ENCODE results near the gene TBC1D16. TPM values are rescaled to one million over a fixed set of nuclear protein-coding genes. Genes with fewer than 3 reads are reported as not detected.

TBC1D16 gene
- total and polyA plus RNA-seq, 2 donors (not counting 1 experiment from before 2014, with no cell fraction given): 0.82 to 2.7 TPM

DNA sequence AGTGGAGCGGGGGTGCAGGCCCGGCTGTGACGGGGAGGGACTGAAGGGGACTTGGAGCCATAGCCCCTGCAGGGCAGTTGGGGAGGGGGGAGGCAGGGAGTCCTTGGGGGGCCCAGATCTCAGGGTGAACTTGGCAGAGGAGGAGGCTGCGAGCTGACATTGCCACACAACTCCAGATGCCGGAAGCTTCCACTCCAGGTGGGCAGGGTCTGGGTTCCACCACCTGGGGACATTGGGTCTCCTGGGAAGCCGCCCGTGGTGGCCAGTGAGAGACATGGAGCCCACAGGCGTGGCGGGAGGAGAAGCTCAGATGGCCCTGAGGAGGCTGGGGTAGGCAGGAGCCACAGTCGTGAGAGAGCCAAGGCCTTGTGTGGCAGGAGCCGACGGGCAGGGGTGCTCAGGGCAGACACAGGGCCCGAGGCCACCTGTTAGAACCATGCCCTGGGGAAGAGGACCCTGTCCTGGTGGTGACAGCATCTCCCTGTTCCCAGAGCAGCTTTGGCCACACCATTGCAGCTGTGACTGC lies 47.5 kb upstream of the TBC1D16 start:
- Mint-ChIP-seq H3K4me3 (no peak overlapping the region), H3K27me3 (peaks cover 7% of the 10 kb centered on the region), H3K9me3 (ENCODE audit: insufficient read depth) (no peaks in the 10 kb centered on the region), H3K4me1 (peaks cover 2% of the 10 kb centered on the region), H3K27ac (no peak overlapping the region)
- no peaks in the 10 kb centered on the region for H3K9me3 ChIP-seq (ENCODE audit: control extremely low read depth in 1 of 3, control insufficient read depth in 2 of 3, insufficient read depth in 1 of 3, low read length in 2 of 3)
- H3K4me1 ChIP-seq (ENCODE audit: control insufficient read depth in 2 of 2, insufficient read depth in 2 of 2, low read length in 2 of 2): peaks cover 0 to 7% of the 10 kb centered on the region in 2 donors
- no peaks in the 10 kb centered on the region for H4K20me1 ChIP-seq (ENCODE audit: control insufficient read depth, insufficient read depth, low read length, poor library complexity, severe bottlenecking)
- H3K27me3 ChIP-seq (replicated peaks in 1 of 4; ENCODE audit: control extremely low read depth in 1 of 4, control insufficient read depth in 3 of 4, insufficient read depth in 4 of 4, low read length in 3 of 4): peaks cover 0 to 9% (median 1%) of the 10 kb centered on the region in 4 experiments
- WGBS (ENCODE audit: insufficient coverage): 88% methylated on average over 13 of the region's 13 CpGs
- no peak overlapping the region for H3K4me2 ChIP-seq (replicated peaks; ENCODE audit: low read depth, low read length, poor library complexity, severe bottlenecking)
- no peak overlapping the region for H3K27ac ChIP-seq (ENCODE audit: low read length in 2 of 2)
- no peaks in the 10 kb centered on the region for H3K79me2 ChIP-seq (ENCODE audit: control insufficient read depth, insufficient read depth, low read length)
- TF ChIP-seq EZH2 (IDR thresholded peaks at IDR 0.05; ENCODE audit: borderline replicate concordance, insufficient read depth, low read depth, low read length, poor library complexity, severe bottlenecking) (no peak), CTCF (IDR thresholded peaks at IDR 0.05) (no peak)
- POLR2A ChIA-PET: interaction anchor here (0.5 to 1.0 kb wide), 2 partner anchors 16 to 18 kb away, joined by 3 read pairs; partner anchors contain the start of gene GAA
- intact Hi-C loops (cut with micrococcal nuclease): loop anchor here (5.0 kb wide), 2 partner anchors 76 to 169 kb away; no protein-coding TSS in a partner anchor
- DNase-seq: no peak
- CTCF ChIA-PET: interaction anchor here (1.0 to 2.0 kb wide), 6 partner anchors 10 to 169 kb away, joined by 4 to 11 read pairs (median 6); partner anchors contain the start of gene GAA
- ATAC-seq (ENCODE audit: low read depth): no peak
- no peaks in the 10 kb centered on the region for H3K36me3 ChIP-seq (replicated peaks in 1 of 2; ENCODE audit: control extremely low read depth in 1 of 2, control insufficient read depth in 1 of 2, extremely low read depth in 1 of 2, insufficient read depth in 2 of 2, low read length in 1 of 2)
- no peak overlapping the region for H3K9ac ChIP-seq (ENCODE audit: low read length)
- no peak overlapping the region for H3K4me3 ChIP-seq (ENCODE audit: control extremely low read depth in 1 of 5, extremely low read depth in 1 of 5, insufficient read depth in 1 of 5, low read depth in 2 of 5, low read length in 4 of 5)
- no peak overlapping the region for H2AFZ ChIP-seq (ENCODE audit: insufficient read depth, low read depth, low read length, poor library complexity, severe bottlenecking)

Data from B cell (primary cell).